NT2/D1 (cell line): ENCODE measurements around the gene ASB7.

Experiments
- DNase-seq: peaks from one replicate; pipeline ENCODE4 v3.0.0-alpha.2; 2011; ENCODE audit warnings: low read depth, low spot score
- H3K27me3 ChIP-seq: 2 replicates; pipeline ENCODE4 v1.6.0; 2011; ENCODE audit warnings: mild to moderate bottlenecking; ENCODE audit not compliant: insufficient read length, insufficient read depth
- H3K36me3 ChIP-seq: 2 replicates; pipeline ENCODE4 v1.6.1; 2011; ENCODE audit warnings: mild to moderate bottlenecking, low read length, mixed read lengths; ENCODE audit not compliant: insufficient read depth, insufficient read length
- H3K4me1 ChIP-seq: 2 replicates; pipeline ENCODE4 v1.5.1; 2011; ENCODE audit not compliant: insufficient read depth, insufficient read length
- H3K4me3 ChIP-seq: 2 replicates; pipeline ENCODE4 v1.5.1; 2011; ENCODE audit warnings: low read depth; ENCODE audit not compliant: insufficient read length
- H3K9ac ChIP-seq: 2 replicates; pipeline ENCODE4 v1.6.0; 2011; ENCODE audit warnings: low read depth; ENCODE audit not compliant: insufficient read length
- H3K9me3 ChIP-seq: 2 replicates; pipeline ENCODE4 v1.5.1; 2011; ENCODE audit warnings: mild to moderate bottlenecking, low read length; ENCODE audit not compliant: insufficient read depth
- SUZ12 ChIP-seq: IDR thresholded peaks from 2 replicates; pipeline ENCODE4 v1.6.1; 2011; ENCODE audit not compliant: insufficient read length, insufficient read depth; ENCODE audit errors: extremely low read depth
- YY1 ChIP-seq: IDR thresholded peaks from 2 replicates; pipeline ENCODE4 v1.6.1; 2011; ENCODE audit not compliant: insufficient read length, insufficient read depth
- ZNF274 ChIP-seq: IDR thresholded peaks from 2 replicates; pipeline ENCODE4 v1.6.1; 2011; ENCODE audit warnings: mild to moderate bottlenecking, low read depth, low read length

ASB7 gene

GRCh38 chr15:100633763-100634075 is 31.3 kb downstream of the ASB7 start:
- Histone ChIP-seq H3K4me1 (peaks cover 4% of the 10 kb centered on the region), H3K36me3 (peaks cover 35% of the 10 kb centered on the region), H3K9me3 (no peaks in the 10 kb centered on the region), H3K27me3 (no peaks in the 10 kb centered on the region), H3K4me3 (no peak overlapping the region), H3K9ac (no peak overlapping the region)
- TF ChIP-seq SUZ12 (no peak), ZNF274 (no peak), YY1 (no peak)
- DNase-seq: no peak

- Histone ChIP-seq H3K9me3 (no peaks in the 10 kb centered on the region), H3K27me3 (no peaks in the 10 kb centered on the region), H3K4me3 (no peak overlapping the region), H3K36me3 (peaks cover 19% of the 10 kb centered on the region), H3K4me1 (peaks cover 4% of the 10 kb centered on the region), H3K9ac (no peak overlapping the region)
- DNase-seq: peak; percentile 38
- TF ChIP-seq SUZ12: no peak
- no peak for TF ChIP-seq YY1
- no peak for TF ChIP-seq ZNF274
Observed at GRCh38 chr15:100635406-100636071, 33.1 kb downstream of the ASB7 start.

DNA sequence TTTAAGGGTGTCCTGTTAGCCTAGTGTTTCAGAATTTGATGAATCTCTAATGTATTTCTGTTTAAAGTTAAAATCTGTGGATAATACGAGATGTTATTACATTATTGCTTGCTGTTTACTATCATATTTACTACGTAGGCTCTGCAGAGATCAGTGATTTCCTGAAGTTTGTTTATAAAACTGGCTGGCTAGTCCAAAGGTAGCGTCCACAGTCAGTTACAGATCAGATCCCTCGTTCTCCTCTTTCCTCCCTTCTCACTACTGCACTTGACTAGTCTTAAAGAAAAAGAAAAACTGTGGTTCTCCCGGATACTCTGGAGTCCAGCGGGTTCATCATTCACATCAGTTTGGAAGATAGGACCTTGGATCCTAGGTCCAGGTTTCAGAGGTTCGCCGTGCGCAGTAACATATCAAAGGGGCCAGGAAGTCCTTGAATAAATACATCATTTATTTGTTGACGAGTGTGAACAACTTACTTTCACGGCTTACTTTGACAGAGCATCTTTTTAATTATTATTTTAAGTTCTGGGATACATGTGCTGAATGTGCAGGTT is 35.9 kb downstream of the ASB7 start:
- TF ChIP-seq YY1: no peak
- no peak for TF ChIP-seq ZNF274
- no peak for TF ChIP-seq SUZ12
- no peak for DNase-seq
- Histone ChIP-seq H3K9me3 (no peaks in the 10 kb centered on the region), H3K4me1 (peaks cover 4% of the 10 kb centered on the region), H3K9ac (no peak overlapping the region), H3K36me3 (no peaks in the 10 kb centered on the region), H3K4me3 (no peak overlapping the region), H3K27me3 (no peaks in the 10 kb centered on the region)

DNA sequence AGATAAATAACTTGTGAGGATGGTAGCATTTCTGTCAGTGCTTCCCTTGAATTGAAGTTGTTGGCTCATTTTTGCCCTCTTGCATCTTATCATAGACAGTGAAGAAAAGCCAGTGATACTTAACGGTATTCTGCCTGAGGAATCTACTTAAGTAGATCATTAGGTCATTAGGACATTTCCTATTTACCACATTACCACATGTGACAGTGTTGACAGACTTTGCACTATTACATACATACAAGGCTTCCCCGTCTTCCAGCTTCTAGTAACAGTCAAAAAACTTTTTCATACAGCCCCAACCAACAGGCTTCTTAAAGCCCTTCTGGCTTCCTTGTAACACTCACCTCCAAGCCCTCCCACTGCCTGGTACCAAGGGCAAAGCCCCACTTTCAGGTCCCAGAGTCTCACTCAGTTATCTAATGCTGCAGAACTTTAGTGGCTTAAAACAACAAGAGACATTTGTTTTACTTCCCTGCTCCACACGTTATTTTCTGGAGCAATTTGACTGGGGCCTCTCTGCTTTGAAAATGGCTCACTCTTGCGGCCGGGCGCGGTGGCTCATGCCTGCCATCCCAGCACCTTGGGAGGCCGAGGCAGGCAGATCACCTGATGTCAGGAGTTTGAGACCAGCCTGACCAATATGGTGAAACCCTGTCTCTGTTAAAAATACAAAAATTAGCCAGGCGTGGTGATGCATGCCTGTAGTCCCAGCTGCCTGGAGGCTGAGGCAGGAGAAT is 40.0 kb downstream of the ASB7 start:
- Histone ChIP-seq H3K36me3 (no peaks in the 10 kb centered on the region), H3K27me3 (no peaks in the 10 kb centered on the region), H3K4me3 (no peak overlapping the region), H3K4me1 (no peaks in the 10 kb centered on the region), H3K9me3 (no peaks in the 10 kb centered on the region), H3K9ac (no peak overlapping the region)
- TF ChIP-seq YY1 (no peak), ZNF274 (no peak), SUZ12 (no peak)
- DNase-seq: no peak

DNA sequence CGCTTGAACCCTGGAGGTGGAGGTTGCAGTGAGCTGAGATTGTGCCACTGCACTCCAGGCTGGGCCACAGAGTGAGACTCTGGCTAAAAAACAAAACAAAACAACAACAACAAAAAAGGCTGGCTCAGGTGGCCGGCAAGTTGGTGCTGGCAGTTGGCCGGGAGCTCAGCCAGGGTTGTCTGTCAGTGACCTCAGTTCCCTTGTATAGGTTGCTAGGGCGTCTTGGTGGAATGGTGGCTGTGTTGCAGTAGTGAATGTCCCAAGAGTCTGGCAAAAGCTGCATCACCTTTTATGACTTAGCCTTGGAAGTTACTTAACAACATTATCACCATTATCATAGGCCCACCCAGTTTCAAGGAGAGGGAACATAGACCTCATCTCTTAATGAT is 40.6 kb downstream of the ASB7 start:
- no peaks in the 10 kb centered on the region for H3K27me3 ChIP-seq
- H3K4me3 ChIP-seq: no peak overlapping the region
- DNase-seq: no peak
- H3K4me1 ChIP-seq: no peaks in the 10 kb centered on the region
- TF ChIP-seq ZNF274 (no peak), YY1 (no peak), SUZ12 (no peak)
- no peaks in the 10 kb centered on the region for H3K9me3 ChIP-seq
- H3K9ac ChIP-seq: no peak overlapping the region
- H3K36me3 ChIP-seq: no peaks in the 10 kb centered on the region

DNA sequence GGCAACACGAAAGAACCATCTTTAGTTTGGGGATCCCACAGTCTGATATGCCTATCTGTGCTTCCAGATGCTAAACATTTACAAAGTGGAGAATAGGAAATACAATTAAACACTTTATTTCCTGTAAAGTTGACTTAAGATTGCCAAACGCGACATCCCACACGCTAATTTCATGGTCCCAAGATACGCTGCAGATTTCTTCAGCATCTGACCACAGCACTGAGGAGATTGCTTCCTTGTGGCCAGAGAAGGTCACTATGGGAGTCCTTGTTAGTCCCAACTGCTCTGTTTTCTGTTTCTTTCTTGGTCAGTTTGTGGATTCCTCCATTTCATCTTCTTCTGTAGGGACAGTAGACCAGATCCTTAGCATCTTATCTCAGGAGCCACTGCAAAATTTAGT is 43.3 kb downstream of the ASB7 start:
- Histone ChIP-seq H3K4me1 (no peaks in the 10 kb centered on the region), H3K9ac (no peak overlapping the region), H3K4me3 (no peak overlapping the region), H3K36me3 (peaks cover 11% of the 10 kb centered on the region), H3K27me3 (no peaks in the 10 kb centered on the region), H3K9me3 (no peaks in the 10 kb centered on the region)
- TF ChIP-seq YY1 (no peak), ZNF274 (no peak), SUZ12 (no peak)
- no peak for DNase-seq

GRCh38 chr15:100648951-100649350 is 46.6 kb downstream of the ASB7 start:
- Histone ChIP-seq H3K9ac (no peak overlapping the region), H3K9me3 (no peaks in the 10 kb centered on the region), H3K4me1 (no peaks in the 10 kb centered on the region), H3K27me3 (no peaks in the 10 kb centered on the region), H3K4me3 (no peak overlapping the region), H3K36me3 (peaks cover 11% of the 10 kb centered on the region)
- no peak for DNase-seq
- TF ChIP-seq SUZ12 (no peak), ZNF274 (no peak), YY1 (no peak)
